NCI-H524 (cell line): ENCODE results near the gene ALAS2.
"Not testable (repeated sequence)": the region's sequence is repeated elsewhere in the genome, so short reads cannot be mapped to it uniquely, and the experiment has no call there.

Experiments
- DNase-seq, 2 experiments: peaks; one replicate each; lab custom pipeline; 2025; lab: John Stamatoyannopoulos, UW

The ALAS2 gene

GRCh38 chrX:55006827-55007621 lies 23.8 kb downstream of the ALAS2 start:
- no peak for DNase-seq

- no peak for DNase-seq
These were observed 25.5 kb downstream of the ALAS2 start for GRCh38 chrX:55005256-55005655.

- DNase-seq: no peak
These were observed 26.5 kb downstream of the ALAS2 start for GRCh38 chrX:55004231-55004630.

- peak; percentile 88 to 95 for DNase-seq
These were observed 30.8 kb downstream of the ALAS2 start, which contains the start of gene APEX2 for GRCh38 chrX:54999717-55000598. Gene APEX2 (plus strand): TSS chrX:55000363. CDS start chrX:55000423, 60 bp downstream.

GRCh38 chrX:54995621-54996020 lies 35.2 kb downstream of the ALAS2 start:
- DNase-seq: no peak

GRCh38 chrX:54994668-54995351 lies 36.0 kb downstream of the ALAS2 start:
- no peak for DNase-seq

GRCh38 chrX:54994099-54994498 lies 36.7 kb downstream of the ALAS2 start, which contains the start of gene PFKFB1:
Gene PFKFB1 (minus strand): TSS chrX:54994188. CDS start chrX:54994007, 181 bp downstream.
- no peak for DNase-seq

GRCh38 chrX:54992911-54993622 lies 37.7 kb downstream of the ALAS2 start:
- no peak for DNase-seq

- no peak for DNase-seq
These were observed 39.1 kb downstream of the ALAS2 start for GRCh38 chrX:54991706-54992105.

- not testable (repeated sequence) for DNase-seq
These were observed 47.5 kb downstream of the ALAS2 start for GRCh38 chrX:54983306-54983705.

- no peak for DNase-seq
These were observed 50.4 kb downstream of the ALAS2 start for GRCh38 chrX:54980334-54980733.

- DNase-seq: no peak
These were observed 51.3 kb downstream of the ALAS2 start for GRCh38 chrX:54979432-54979831.

- no peak for DNase-seq
These were observed 52.3 kb downstream of the ALAS2 start for GRCh38 chrX:54978448-54978847.

- no peak for DNase-seq
These were observed 53.4 kb downstream of the ALAS2 start for GRCh38 chrX:54977387-54977786.

GRCh38 chrX:54964766-54965497 lies 65.8 kb downstream of the ALAS2 start:
- no peak for DNase-seq

- no peak for DNase-seq
These were observed 69.0 kb downstream of the ALAS2 start for GRCh38 chrX:54961750-54962149.
